AG04449 (cell line): ENCODE data around the gene NUP93.

Experiments
- CTCF ChIA-PET: fragments of 350-600 bp; formaldehyde crosslinking; extraction: SDS; loops from one replicate; lab custom pipeline; 2021; ENCODE audit warnings: antibody characterized with exemption; lab: Yijun Ruan, JAX
- POLR2A ChIA-PET: fragments of 400-600, 350-600 bp; formaldehyde crosslinking; extraction: SDS; loops from one replicate; lab custom pipeline; 2020; ENCODE audit warnings: antibody characterized with exemption, inconsistent platforms; lab: Yijun Ruan, JAX
- DNase-seq: peaks from one replicate; pipeline ENCODE4 v3.0.0-alpha.2; 2010; ENCODE audit warnings: low read depth, low spot score
- H3K4me3 ChIP-seq: 2 replicates; pipeline ENCODE4 v1.5.1; 2011; ENCODE audit warnings: low read depth, mild to moderate bottlenecking, control low read depth, low read length
- TF ChIP-seq, protein P1 (sequence below): IDR thresholded peaks from one replicate; pipeline ENCODE4 v1.5.1; 2011; ENCODE audit warnings: mild to moderate bottlenecking, moderate library complexity, low read length, control low read depth, inconsistent platforms; ENCODE audit not compliant: insufficient read depth; ENCODE audit errors: missing control alignments

Gene NUP93

DNA sequence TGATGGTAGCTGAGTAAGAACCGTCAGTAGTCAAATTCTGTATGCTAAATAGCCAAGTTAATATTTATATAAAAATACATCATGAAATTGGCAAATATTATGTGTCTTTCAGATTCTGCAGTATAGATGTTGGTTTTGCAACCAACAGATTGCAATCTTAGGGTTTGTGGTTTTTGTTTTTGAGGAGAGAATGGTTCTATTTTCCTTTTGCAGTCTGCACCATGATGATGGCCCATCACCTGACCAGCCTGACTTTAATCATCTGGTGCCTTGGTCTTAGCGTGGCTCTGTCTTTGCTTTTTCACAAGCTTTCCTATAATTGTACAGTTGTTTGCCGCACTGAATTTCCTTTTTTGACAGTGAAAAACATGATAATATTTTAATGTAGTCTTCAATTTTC lies 50.7 kb downstream of the NUP93 start:
- TF ChIP-seq, protein P1, sequence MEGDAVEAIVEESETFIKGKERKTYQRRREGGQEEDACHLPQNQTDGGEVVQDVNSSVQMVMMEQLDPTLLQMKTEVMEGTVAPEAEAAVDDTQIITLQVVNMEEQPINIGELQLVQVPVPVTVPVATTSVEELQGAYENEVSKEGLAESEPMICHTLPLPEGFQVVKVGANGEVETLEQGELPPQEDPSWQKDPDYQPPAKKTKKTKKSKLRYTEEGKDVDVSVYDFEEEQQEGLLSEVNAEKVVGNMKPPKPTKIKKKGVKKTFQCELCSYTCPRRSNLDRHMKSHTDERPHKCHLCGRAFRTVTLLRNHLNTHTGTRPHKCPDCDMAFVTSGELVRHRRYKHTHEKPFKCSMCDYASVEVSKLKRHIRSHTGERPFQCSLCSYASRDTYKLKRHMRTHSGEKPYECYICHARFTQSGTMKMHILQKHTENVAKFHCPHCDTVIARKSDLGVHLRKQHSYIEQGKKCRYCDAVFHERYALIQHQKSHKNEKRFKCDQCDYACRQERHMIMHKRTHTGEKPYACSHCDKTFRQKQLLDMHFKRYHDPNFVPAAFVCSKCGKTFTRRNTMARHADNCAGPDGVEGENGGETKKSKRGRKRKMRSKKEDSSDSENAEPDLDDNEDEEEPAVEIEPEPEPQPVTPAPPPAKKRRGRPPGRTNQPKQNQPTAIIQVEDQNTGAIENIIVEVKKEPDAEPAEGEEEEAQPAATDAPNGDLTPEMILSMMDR: no peak
- no peak overlapping the region for H3K4me3 ChIP-seq
- no peak for DNase-seq
- ChIA-PET CTCF (interaction anchor here (0.8 to 9.0 kb wide), 3 partner anchors 12 to 75 kb away, joined by 3 to 108 read pairs (median 3); no protein-coding TSS in a partner anchor), POLR2A (no interaction called here)

DNA sequence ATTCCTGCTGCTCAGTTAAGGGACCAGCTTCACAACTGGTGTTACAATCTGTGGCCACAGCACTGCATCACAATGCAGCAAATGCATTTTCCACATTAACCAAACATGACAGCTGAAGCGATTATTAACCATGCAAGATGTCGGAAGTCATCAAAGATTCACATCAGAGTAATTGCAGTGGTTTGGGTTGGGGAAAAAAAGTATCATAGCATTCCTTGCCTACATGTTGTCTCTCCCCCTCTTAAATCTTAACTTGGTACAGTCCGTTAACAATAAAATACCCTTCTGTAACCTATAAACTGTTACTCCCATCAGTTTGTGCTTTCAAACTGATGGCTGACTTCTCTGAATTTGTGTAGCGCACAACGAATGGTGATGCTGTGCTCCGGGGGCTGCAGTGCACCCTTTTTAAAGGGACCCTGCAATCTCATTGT lies 51.6 kb downstream of the NUP93 start:
- TF ChIP-seq, protein P1: no peak
- no peak for DNase-seq
- no peak overlapping the region for H3K4me3 ChIP-seq
- CTCF ChIA-PET: interaction anchor here (0.8 to 9.0 kb wide), 2 partner anchors 11 to 15 kb away, joined by 3 to 108 read pairs; no protein-coding TSS in a partner anchor
- POLR2A ChIA-PET: no interaction called here

DNA sequence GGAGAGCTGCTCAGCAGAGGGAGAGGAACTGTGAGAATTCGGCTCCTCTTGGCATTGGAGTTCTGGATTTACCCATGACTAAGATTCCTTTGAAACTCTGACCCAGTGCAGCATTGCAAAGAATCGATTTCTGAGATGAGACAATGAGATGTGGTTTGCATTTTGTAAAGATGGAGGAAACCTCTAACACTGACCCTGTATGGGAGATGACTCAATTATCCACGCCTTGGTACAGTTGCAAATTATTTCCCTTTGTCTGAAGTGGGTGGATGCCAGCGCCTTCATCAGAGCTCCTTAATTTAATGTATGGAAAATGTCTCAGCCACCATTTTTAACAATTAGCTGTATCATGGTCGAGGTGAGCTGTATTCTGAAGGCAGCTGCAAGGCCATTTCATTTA lies 53.4 kb downstream of the NUP93 start:
- no peak for DNase-seq
- CTCF ChIA-PET: interaction anchor here (1.0 to 9.0 kb wide), 6 partner anchors 9 to 262 kb away, joined by 3 to 108 read pairs (median 4); no protein-coding TSS in a partner anchor
- TF ChIP-seq, protein P1: no peak
- POLR2A ChIA-PET: no interaction called here
- H3K4me3 ChIP-seq: no peak overlapping the region

DNA sequence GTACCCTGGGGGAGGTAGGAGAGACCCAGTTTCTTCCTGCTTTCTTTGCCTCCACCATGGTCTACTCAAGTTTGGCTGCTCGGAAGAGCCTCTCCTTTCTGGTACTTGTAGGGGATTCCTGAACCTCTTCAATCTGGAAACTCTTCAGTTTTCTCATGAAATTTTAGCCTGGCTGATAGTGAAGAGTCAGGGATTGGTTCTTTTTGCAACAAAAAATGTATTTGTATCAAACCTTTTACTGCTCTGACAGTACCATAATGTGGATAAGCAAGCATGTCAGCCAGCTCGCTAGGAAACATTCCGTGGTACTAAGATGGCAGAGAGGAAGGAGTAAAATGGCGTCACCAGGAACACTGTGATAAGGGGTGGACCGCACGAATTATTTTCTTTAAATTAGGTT lies 55.4 kb downstream of the NUP93 start:
- CTCF ChIA-PET: interaction anchor here (0.8 to 21.1 kb wide), 3 partner anchors 8 to 74 kb away, joined by 3 to 570 read pairs (median 7); partner anchors contain the start of gene SLC12A3
- TF ChIP-seq, protein P1: no peak
- DNase-seq: no peak
- POLR2A ChIA-PET: no interaction called here
- no peak overlapping the region for H3K4me3 ChIP-seq

DNA sequence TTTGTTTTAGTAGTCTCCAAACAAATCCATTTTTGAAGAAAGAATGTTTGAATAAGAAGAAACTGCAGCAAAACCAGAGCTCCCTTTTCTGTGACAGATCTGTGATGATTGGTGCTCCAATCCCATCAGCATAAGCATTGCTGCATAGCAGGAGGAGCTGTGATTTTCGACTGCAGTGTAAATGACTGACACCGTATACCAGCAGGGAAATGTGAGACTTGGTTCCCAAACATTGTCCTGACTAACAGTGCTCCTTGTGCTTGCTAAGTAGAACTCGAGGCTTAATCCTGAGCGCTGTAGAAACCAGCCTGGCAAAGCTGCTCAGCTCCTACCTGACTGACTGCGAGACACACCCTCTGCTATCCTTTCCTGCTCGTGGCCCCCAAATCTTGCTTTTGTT lies 57.2 kb downstream of the NUP93 start:
- CTCF ChIA-PET: interaction anchor here (0.8 to 21.1 kb wide), 11 partner anchors 8 to 210 kb away, joined by 3 to 570 read pairs (median 4); partner anchors contain the start of gene SLC12A3

DNA sequence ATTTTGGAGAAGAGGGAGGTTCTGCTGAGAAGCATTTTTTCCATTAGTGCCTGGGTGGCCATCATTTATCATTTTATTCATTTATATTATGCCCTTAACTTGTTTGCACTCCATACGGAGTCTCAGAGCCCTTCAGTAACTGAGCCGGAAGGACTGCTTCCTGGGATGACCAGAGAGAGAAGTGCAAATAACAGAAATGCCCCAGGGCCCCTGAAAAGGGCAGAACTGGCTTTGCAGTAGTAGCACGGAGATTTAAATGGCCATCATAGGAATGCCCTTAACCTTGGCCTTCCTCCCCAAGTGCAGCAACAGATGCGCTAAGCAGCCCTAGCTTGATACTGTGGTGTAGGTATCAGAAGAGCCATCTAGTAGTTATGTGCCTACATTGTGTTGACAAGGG lies 58.5 kb downstream of the NUP93 start:
- ChIA-PET POLR2A (no interaction called here), CTCF (interaction anchor here (0.6 to 21.1 kb wide), 10 partner anchors 8 to 275 kb away, joined by 3 to 570 read pairs (median 6); partner anchors contain the start of gene SLC12A3)
- no peak overlapping the region for H3K4me3 ChIP-seq
- TF ChIP-seq, protein P1: no peak
- DNase-seq: no peak

More for the DNA sequence above, 57.2 kb downstream of the NUP93 start:
- no peak overlapping the region for H3K4me3 ChIP-seq
- POLR2A ChIA-PET: no interaction called here
- no peak for DNase-seq
- TF ChIP-seq, protein P1: no peak
